Osteocyte (in vitro differentiated cells): ENCODE data around the gene KRTAP10-12. TPM values are rescaled to one million over a fixed set of nuclear protein-coding genes. Genes with fewer than 3 reads are reported as not detected.
"Not testable (repeated sequence)": the region's sequence is repeated elsewhere in the genome, so short reads cannot be mapped to it uniquely, and the experiment has no call there.

Source experiments
- DNase-seq: peaks from one replicate; pipeline ENCODE4 v3.0.0; 2021; ENCODE audit warnings: mixed read lengths; ENCODE audit not compliant: unreplicated experiment; ENCODE audit errors: extremely low spot score
- H3K27ac Mint-ChIP-seq: one replicate; pipeline ENCODE4 v1.8.0; 2021; ENCODE audit warnings: mild to moderate bottlenecking, mixed read lengths; ENCODE audit not compliant: unreplicated experiment
- H3K27me3 Mint-ChIP-seq: one replicate; pipeline ENCODE4 v1.8.0; 2021; ENCODE audit warnings: mixed read lengths; ENCODE audit not compliant: unreplicated experiment
- H3K36me3 Mint-ChIP-seq: one replicate; pipeline ENCODE4 v1.8.0; 2021; ENCODE audit warnings: mixed read lengths; ENCODE audit not compliant: unreplicated experiment
- H3K4me1 Mint-ChIP-seq: one replicate; pipeline ENCODE4 v1.8.0; 2021; ENCODE audit warnings: mixed read lengths; ENCODE audit not compliant: unreplicated experiment
- H3K4me3 Mint-ChIP-seq: one replicate; pipeline ENCODE4 v1.8.0; 2021; ENCODE audit warnings: mild to moderate bottlenecking, moderate library complexity, mixed read lengths; ENCODE audit not compliant: unreplicated experiment
- H3K9me3 Mint-ChIP-seq: one replicate; pipeline ENCODE4 v1.8.0; 2021; ENCODE audit warnings: mixed read lengths; ENCODE audit not compliant: unreplicated experiment
- CTCF ChIP-seq: fragments of 200-600 bp; sonication (generic); IDR thresholded peaks from 2 replicates; pipeline ENCODE4 v1.5.0; 2021; ENCODE audit warnings: antibody characterized with exemption, mild to moderate bottlenecking, moderate library complexity
- total RNA-seq: library from RNA; stranded (reverse); gene quantifications from 2 replicates; pipeline ENCODE4 v1.2.1, GENCODE V29; 2021

The KRTAP10-12 gene
- total RNA-seq, 1 donor from 2014 or later = not detected

GRCh38 chr21:44681152-44681551 is 15.8 kb upstream of the KRTAP10-12 start:
- Mint-ChIP-seq H3K4me3 (no peak overlapping the region), H3K36me3 (no peaks in the 10 kb centered on the region), H3K9me3 (no peaks in the 10 kb centered on the region), H3K4me1 (no peaks in the 10 kb centered on the region), H3K27ac (no peak overlapping the region), H3K27me3 (peaks cover 65% of the 10 kb centered on the region)
- peak; percentile 69 for DNase-seq
- TF ChIP-seq CTCF = no peak

- Mint-ChIP-seq H3K27ac (no peak within 1 kb of the TSS), H3K36me3 (no peaks in the 10 kb centered on the region), H3K27me3 (peaks cover 66% of the 10 kb centered on the region), H3K4me1 (peaks cover 6% of the 10 kb centered on the region), H3K9me3 (no peaks in the 10 kb centered on the region), H3K4me3 (no peak within 1 kb of the TSS)
- DNase-seq = peak; percentile 75
- no peak for TF ChIP-seq CTCF
Measured at GRCh38 chr21:44681861-44682579, 15.0 kb upstream of the KRTAP10-12 start, which contains the start of gene KRTAP12-1. TSS of gene KRTAP12-1 (minus strand) at chr21:44682163. CDS start at chr21:44682123, 40 bp downstream.

DNA sequence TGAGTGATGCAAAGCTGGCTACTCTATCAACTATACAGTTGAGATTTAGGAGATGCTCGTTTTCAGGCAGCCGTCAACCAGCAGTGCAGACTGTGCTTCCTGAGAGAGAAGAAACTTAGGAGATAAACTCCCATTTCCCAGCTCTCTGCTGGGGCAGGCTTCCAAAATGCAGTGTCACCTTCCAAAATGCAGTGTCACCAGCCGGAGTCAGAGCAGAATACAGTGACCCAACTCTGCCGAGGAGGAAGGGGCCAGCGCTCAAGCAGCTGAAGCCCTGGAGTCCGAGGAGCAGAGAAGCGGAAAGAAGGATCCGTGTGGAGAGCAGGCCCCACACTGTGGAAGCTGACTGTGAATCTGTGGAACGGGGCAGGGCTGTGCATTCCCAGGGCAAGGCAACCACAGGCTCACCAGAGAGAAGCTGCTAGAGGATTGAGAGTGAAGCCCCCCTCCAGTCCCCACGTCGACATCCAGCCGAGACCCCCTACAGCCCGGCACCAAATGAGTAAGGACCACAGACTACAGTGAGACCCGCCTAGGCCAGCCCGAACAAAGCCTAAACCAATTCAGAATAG is 14.3 kb upstream of the KRTAP10-12 start:
- Mint-ChIP-seq H3K4me3 (no peak overlapping the region), H3K36me3 (no peaks in the 10 kb centered on the region), H3K27ac (no peak overlapping the region), H3K4me1 (peaks cover 11% of the 10 kb centered on the region), H3K9me3 (no peaks in the 10 kb centered on the region), H3K27me3 (peaks cover 72% of the 10 kb centered on the region)
- peak; percentile 42 for DNase-seq
- no peak for TF ChIP-seq CTCF

GRCh38 chr21:44684077-44684476 is 12.9 kb upstream of the KRTAP10-12 start:
- no peaks in the 10 kb centered on the region for H3K36me3 Mint-ChIP-seq
- peaks cover 81% of the 10 kb centered on the region for H3K27me3 Mint-ChIP-seq
- peaks cover 15% of the 10 kb centered on the region for H3K4me1 Mint-ChIP-seq
- no peak for TF ChIP-seq CTCF
- H3K4me3 Mint-ChIP-seq = no peak overlapping the region
- H3K9me3 Mint-ChIP-seq = no peaks in the 10 kb centered on the region
- DNase-seq = peak; percentile 56
- H3K27ac Mint-ChIP-seq = no peak overlapping the region

GRCh38 chr21:44684483-44684882 is 12.5 kb upstream of the KRTAP10-12 start:
- H3K4me1 Mint-ChIP-seq = peaks cover 15% of the 10 kb centered on the region
- H3K27me3 Mint-ChIP-seq = peaks cover 77% of the 10 kb centered on the region
- DNase-seq = peak; percentile 34
- no peaks in the 10 kb centered on the region for H3K36me3 Mint-ChIP-seq
- H3K27ac Mint-ChIP-seq = no peak overlapping the region
- no peak for TF ChIP-seq CTCF
- no peaks in the 10 kb centered on the region for H3K9me3 Mint-ChIP-seq
- no peak overlapping the region for H3K4me3 Mint-ChIP-seq

- not testable (repeated sequence) for H3K4me3 Mint-ChIP-seq, H3K36me3 Mint-ChIP-seq, H3K9me3 Mint-ChIP-seq, H3K27ac Mint-ChIP-seq
- DNase-seq = peak; percentile 67
- Mint-ChIP-seq H3K4me1 (peaks cover 15% of the 10 kb centered on the region), H3K27me3 (peaks cover 76% of the 10 kb centered on the region)
Measured at GRCh38 chr21:44685050-44685449, 11.9 kb upstream of the KRTAP10-12 start.
